H1 (cell line): Measurements from ENCODE around the gene ATP2C1. TPM values are rescaled to one million over a fixed set of nuclear protein-coding genes. Genes with fewer than 3 reads are reported as not detected.

ENCODE experiments used
- CTCF ChIA-PET: fragments of 300-600 bp; sonication (Branson Sonifier 250); formaldehyde crosslinking; loops from one replicate; lab custom pipeline; 2021; ENCODE audit not compliant: partially characterized antibody; lab: Charles Lee
- POLR2A ChIA-PET: fragments of 300-600 bp; sonication (Branson Sonifier 250); formaldehyde crosslinking; loops from one replicate; lab custom pipeline; 2021; ENCODE audit warnings: inconsistent platforms; ENCODE audit not compliant: partially characterized antibody; lab: Charles Lee
- DNase-seq, 2 experiments: peaks; one replicate each; pipeline versions ENCODE4 v3.0.0 to v3.0.0-alpha.2; 2010 to 2022; ENCODE audit warnings: low spot score in 2 of 2, low read depth in 1 of 2, mixed read lengths in 1 of 2
- FAIRE-seq: peaks from 2 replicates; lab custom pipeline; 2011; peaks lifted over from hg19 to GRCh38; lab: Jason Lieb, UNC
- H2AFZ ChIP-seq: 2 replicates; pipeline ENCODE4 v1.8.1; 2012; ENCODE audit warnings: low read length, inconsistent platforms
- H2AK5ac ChIP-seq: 2 replicates; pipeline ENCODE4 v1.6.1; 2013; ENCODE audit warnings: low read depth, low read length
- H2BK120ac ChIP-seq: replicated peaks from 2 replicates; pipeline ENCODE3; 2013; ENCODE audit warnings: low read depth, low read length, inconsistent platforms
- H2BK12ac ChIP-seq: 2 replicates; pipeline ENCODE4 v1.6.1; 2013; ENCODE audit warnings: low read depth, low read length
- H2BK15ac ChIP-seq: 2 replicates; pipeline ENCODE4 v1.6.1; 2013; ENCODE audit warnings: low read length
- H2BK20ac ChIP-seq: 2 replicates; pipeline ENCODE4 v1.6.1; 2013; ENCODE audit warnings: low read length
- H2BK5ac ChIP-seq: 2 replicates; pipeline ENCODE4 v1.6.1; 2013; ENCODE audit warnings: low read depth, low read length
- H3K14ac ChIP-seq: 2 replicates; pipeline ENCODE4 v1.6.1; 2013; ENCODE audit warnings: inconsistent platforms; ENCODE audit not compliant: insufficient read length
- H3K18ac ChIP-seq: 2 replicates; pipeline ENCODE4 v1.6.1; 2013; ENCODE audit warnings: low read length; ENCODE audit errors: extremely low read depth
- H3K23ac ChIP-seq: 2 replicates; pipeline ENCODE4 v1.6.1; 2013; ENCODE audit warnings: inconsistent platforms; ENCODE audit not compliant: insufficient read length
- H3K23me2 ChIP-seq: 2 replicates; pipeline ENCODE4 v1.6.1; 2013; ENCODE audit warnings: low read depth, low read length
- H3K27ac ChIP-seq: 2 replicates; pipeline ENCODE4 v1.6.1; 2011; ENCODE audit warnings: low read depth, low read length, inconsistent platforms
- H3K27me3 ChIP-seq, 4 experiments: replicated peaks in 1 of 4; 1 replicate in 1 of 4; 2 replicates in 3 of 4; pipeline versions ENCODE4 v1.6.1 to v1.8.1; 2011 to 2013; ENCODE audit warnings: low read length in 3 of 4, mild to moderate bottlenecking in 3 of 4, inconsistent platforms in 2 of 4, mixed read lengths in 2 of 4, moderate library complexity in 1 of 4; ENCODE audit not compliant: control insufficient read depth in 3 of 4, insufficient read depth in 3 of 4; ENCODE audit errors: extremely low read depth in 1 of 4
- H3K36me3 ChIP-seq, 4 experiments: 2 replicates each; pipeline versions ENCODE4 v1.6.1 to v1.8.1; 2011 to 2013; ENCODE audit warnings: mild to moderate bottlenecking in 4 of 4, low read length in 3 of 4, moderate library complexity in 2 of 4, control low read depth in 1 of 4, inconsistent platforms in 1 of 4; ENCODE audit not compliant: insufficient read depth in 4 of 4, control insufficient read depth in 2 of 4
- H3K4ac ChIP-seq: replicated peaks from 2 replicates; pipeline ENCODE3; 2013; ENCODE audit warnings: low read length, low read depth, mixed read lengths, inconsistent platforms; ENCODE audit not compliant: insufficient read length
- H3K4me1 ChIP-seq, 4 experiments: replicated peaks in 1 of 4; 1 replicate in 1 of 4; 2 replicates in 3 of 4; pipeline versions ENCODE4 v1.6.1 to v1.8.1; 2011 to 2013; ENCODE audit warnings: low read length in 3 of 4, inconsistent platforms in 2 of 4, mixed read lengths in 1 of 4; ENCODE audit not compliant: insufficient read depth in 4 of 4, control insufficient read depth in 3 of 4
- H3K4me2 ChIP-seq, 2 experiments: 2 replicates each; pipeline versions ENCODE4 v1.6.1 to v1.8.1; 2011 to 2013; ENCODE audit warnings: low read depth in 2 of 2, low read length in 2 of 2, control low read depth in 1 of 2, inconsistent platforms in 1 of 2, mild to moderate bottlenecking in 1 of 2; ENCODE audit not compliant: insufficient read depth in 1 of 2
- H3K4me3 ChIP-seq, 4 experiments: fragments of 200-600, 300-600 bp in 1 of 4; sonication (generic), shearing (Covaris generic), sonication (Bioruptor Twin) in 1 of 4; 2 replicates each; pipeline versions ENCODE4 v1.5.1 to v1.8.1; 2011 to 2016; ENCODE audit warnings: low read length in 4 of 4, low read depth in 3 of 4, control low read depth in 2 of 4, inconsistent platforms in 2 of 4, mild to moderate bottlenecking in 2 of 4, mixed read lengths in 1 of 4, moderate library complexity in 1 of 4; ENCODE audit not compliant: insufficient read depth in 2 of 4; ENCODE audit errors: extremely low read depth in 1 of 4
- H3K56ac ChIP-seq: replicated peaks from 2 replicates; pipeline ENCODE3; 2013; ENCODE audit warnings: low read depth, mild to moderate bottlenecking, mixed read lengths, low read length, inconsistent platforms; ENCODE audit not compliant: insufficient read length
- H3K79me1 ChIP-seq: 2 replicates; pipeline ENCODE4 v1.6.1; 2013; ENCODE audit warnings: low read depth, low read length, control low read depth
- H3K79me2 ChIP-seq, 2 experiments: 2 replicates each; pipeline versions ENCODE4 v1.6.1 to v1.8.1; 2012 to 2013; ENCODE audit warnings: low read length in 2 of 2, mild to moderate bottlenecking in 2 of 2, inconsistent platforms in 1 of 2; ENCODE audit not compliant: insufficient read depth in 2 of 2, control insufficient read depth in 1 of 2
- H3K9ac ChIP-seq, 4 experiments: replicated peaks in 1 of 4; 1 replicate in 1 of 4; 2 replicates in 3 of 4; pipeline versions ENCODE4 v1.6.1 to v1.8.1; 2011 to 2013; ENCODE audit warnings: low read depth in 3 of 4, low read length in 3 of 4, control low read depth in 2 of 4, mild to moderate bottlenecking in 2 of 4, moderate library complexity in 2 of 4, inconsistent platforms in 1 of 4; ENCODE audit errors: extremely low read depth in 1 of 4
- H3K9me3 ChIP-seq, 2 experiments: 2 replicates each; pipeline versions ENCODE4 v1.6.1 to v1.8.1; 2012 to 2013; ENCODE audit warnings: mild to moderate bottlenecking in 2 of 2, moderate library complexity in 2 of 2, control low read depth in 1 of 2, inconsistent platforms in 1 of 2, low read depth in 1 of 2, low read length in 1 of 2, mixed read lengths in 1 of 2; ENCODE audit not compliant: insufficient read depth in 2 of 2
- H4K20me1 ChIP-seq, 2 experiments: replicated peaks in 1 of 2; 2 replicates each; pipeline versions ENCODE3 to v1.8.1; 2011 to 2013; ENCODE audit warnings: inconsistent platforms in 2 of 2, low read length in 2 of 2, mild to moderate bottlenecking in 1 of 2; ENCODE audit not compliant: insufficient read depth in 2 of 2, control insufficient read depth in 1 of 2
- H4K5ac ChIP-seq: 2 replicates; pipeline ENCODE4 v1.6.1; 2013; ENCODE audit warnings: low read length, low read depth, mixed read lengths, inconsistent platforms; ENCODE audit not compliant: insufficient read length
- H4K8ac ChIP-seq: 2 replicates; pipeline ENCODE4 v1.8.0; 2013; ENCODE audit warnings: mild to moderate bottlenecking, moderate library complexity, low read length, inconsistent platforms; ENCODE audit not compliant: insufficient read depth; ENCODE audit errors: extremely low read depth
- H4K91ac ChIP-seq: replicated peaks from 2 replicates; pipeline ENCODE3; 2013; ENCODE audit warnings: low read length, mixed read lengths, inconsistent platforms; ENCODE audit not compliant: insufficient read length
- BACH1 ChIP-seq: IDR thresholded peaks from 2 replicates; pipeline ENCODE4 v1.6.1; 2012; ENCODE audit warnings: low read length, improper control_type of control experiment
- BRCA1 ChIP-seq: IDR thresholded peaks from 2 replicates; pipeline ENCODE4 v1.6.1; 2012; ENCODE audit warnings: low read depth, low read length, improper control_type of control experiment
- CEBPB ChIP-seq: IDR thresholded peaks from 2 replicates; pipeline ENCODE4 v1.6.1; 2012; ENCODE audit warnings: low read depth, low read length
- CREB1 ChIP-seq: IDR thresholded peaks from 2 replicates; pipeline ENCODE4 v1.6.1; 2012; ENCODE audit warnings: inconsistent platforms
- EGR1 ChIP-seq: IDR thresholded peaks from 2 replicates; pipeline ENCODE4 v1.6.1; 2011; ENCODE audit warnings: low read depth, low read length, borderline replicate concordance
- FOSL1 ChIP-seq: IDR thresholded peaks from 2 replicates; pipeline ENCODE4 v1.6.1; 2011; ENCODE audit warnings: mild to moderate bottlenecking, low read depth, low read length, moderate library complexity; ENCODE audit not compliant: insufficient read depth
- HDAC6 ChIP-seq: IDR thresholded peaks from one replicate; pipeline ENCODE4 v1.7.1; 2012; ENCODE audit warnings: low read depth, mild to moderate bottlenecking, inconsistent platforms, low read length, moderate library complexity
- NRF1 ChIP-seq: IDR thresholded peaks from 2 replicates; pipeline ENCODE4 v1.6.1; 2011; ENCODE audit warnings: mild to moderate bottlenecking, low read depth, low read length, improper control_type of control experiment
- POLR2AphosphoS5 ChIP-seq: IDR thresholded peaks from 2 replicates; pipeline ENCODE4 v1.6.1; 2011; ENCODE audit warnings: low read depth, low read length
- SIRT6 ChIP-seq: IDR thresholded peaks from one replicate; pipeline ENCODE4 v1.7.1; 2012; ENCODE audit warnings: low read length, inconsistent platforms
- TCF12 ChIP-seq: IDR thresholded peaks from 2 replicates; pipeline ENCODE4 v1.6.1; 2011; ENCODE audit warnings: low read depth, mild to moderate bottlenecking, low read length
- WGBS, 2 experiments: shearing (Covaris generic) in 1 of 2; methylation state at CpG; one replicate each; pipeline versions ENCODE4 v1.1.6 to v1.1.7; 2013 to 2015; ENCODE audit warnings: low lambda C conversion rate in 2 of 2, mixed read lengths in 2 of 2, inconsistent platforms in 1 of 2, low coverage in 1 of 2, missing lambda C conversion rate in 1 of 2; ENCODE audit not compliant: insufficient replicate concordance in 2 of 2, insufficient coverage in 1 of 2, insufficient read length in 1 of 2; ENCODE audit errors: extremely low coverage in 1 of 2, missing lambda C conversion rate in 1 of 2; 5-methylcytosine and 5-hydroxymethylcytosine counted together
- polyA plus RNA-seq, 7 experiments: library from polyadenylated mRNA; depleted of rRNA in 3 of 7; stranded (reverse) in 5 of 7; unstranded in 2 of 7; fragments of >200 nt in 5 of 7; fragments of 200-250 nt in 2 of 7; gene quantifications; 1 replicate in 5 of 7; 2 replicates in 1 of 7; 4 replicates in 1 of 7; pipeline versions ENCODE4 v1.2.1 to v1.2.3, GENCODE V29; 2011 to 2013; ENCODE audit warnings: missing spikeins in 2 of 7, mixed read lengths in 2 of 7
- total RNA-seq: library from RNA; stranded (reverse); fragmentation: NEBNext Ultra II Directional; extraction: Animal tissue kit (Norgen Biotek cat#: 25700); gene quantifications from 2 replicates; pipeline ENCODE4 v1.2.1, GENCODE V29; 2021
- TF ChIP-seq, protein P1 (sequence below): IDR thresholded peaks from 2 replicates; pipeline ENCODE4 v1.6.1; 2011; ENCODE audit warnings: low read depth, mild to moderate bottlenecking, low read length; ENCODE audit not compliant: insufficient read depth

ATP2C1 gene
- total and polyA plus RNA-seq, 2 of the 8 experiments (the other 6 are each of a cell fraction or from before 2014, with no cell fraction given): 50.7 to 68.5 TPM

DNA sequence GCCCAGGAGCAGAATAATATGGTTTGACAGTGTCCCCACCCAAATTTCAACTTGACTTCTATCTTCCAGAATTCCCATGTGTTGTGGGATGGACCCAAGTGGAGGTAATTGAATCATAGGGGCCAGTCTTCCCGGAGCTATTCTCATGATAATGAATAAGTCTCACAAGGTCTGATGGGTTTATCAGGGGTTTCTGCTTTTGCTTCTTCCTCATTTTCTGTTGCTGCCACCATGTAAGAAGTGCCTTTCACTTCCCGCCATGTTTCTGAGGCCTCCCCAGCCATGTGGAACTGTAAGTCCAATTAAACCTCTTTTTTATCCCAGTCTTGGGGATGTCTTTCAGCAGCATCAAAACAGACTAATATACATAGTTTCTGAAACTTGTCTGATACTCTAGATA is 28.4 kb upstream of the ATP2C1 start:
- Histone ChIP-seq H3K4ac (no peak overlapping the region), H4K91ac (no peak overlapping the region), H3K4me2 (no peak overlapping the region), H3K23me2 (no peaks in the 10 kb centered on the region), H3K27ac (no peak overlapping the region), H3K18ac (no peak overlapping the region), H2BK20ac (no peak overlapping the region), H3K23ac (no peak overlapping the region), H2BK120ac (no peak overlapping the region), H3K36me3 (no peaks in the 10 kb centered on the region), H2AK5ac (no peak overlapping the region), H2BK5ac (no peak overlapping the region), H3K9ac (no peak overlapping the region), H2AFZ (no peak overlapping the region), H2BK15ac (no peak overlapping the region), H3K27me3 (no peaks in the 10 kb centered on the region), H3K79me1 (no peaks in the 10 kb centered on the region), H4K5ac (no peak overlapping the region), H2BK12ac (no peak overlapping the region), H4K20me1 (no peaks in the 10 kb centered on the region), H3K79me2 (no peaks in the 10 kb centered on the region), H4K8ac (no peak overlapping the region)
- FAIRE-seq (no peak), DNase-seq (no peak)
- CTCF ChIA-PET: no interaction called here
- POLR2A ChIA-PET: no interaction called here
- WGBS, 2 experiments: 94% methylated on average over 2 of the region's 2 CpGs; no CpG with 5 or more reads in 1 of the 2 experiments
- TF ChIP-seq NRF1 (no peak), SIRT6 (no peak), CEBPB (no peak), EGR1 (no peak), BRCA1 (no peak), CREB1 (no peak), TCF12 (no peak), FOSL1 (no peak), POLR2AphosphoS5 (no peak), BACH1 (no peak), HDAC6 (no peak)
- TF ChIP-seq, protein P1, sequence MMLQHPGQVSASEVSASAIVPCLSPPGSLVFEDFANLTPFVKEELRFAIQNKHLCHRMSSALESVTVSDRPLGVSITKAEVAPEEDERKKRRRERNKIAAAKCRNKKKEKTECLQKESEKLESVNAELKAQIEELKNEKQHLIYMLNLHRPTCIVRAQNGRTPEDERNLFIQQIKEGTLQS: no peak
- TF ChIP-seq, all 59 proteins: peak for 0
- Histone ChIP-seq H3K56ac (no peak overlapping the region), H3K4me3 (no peak overlapping the region), H3K14ac (no peak overlapping the region), H3K4me1 (no peaks in the 10 kb centered on the region), H3K9me3 (peaks cover 5 to 6% of the 10 kb centered on the region in 2 experiments; a peak in 3 of 4 replicates)
